Right lobe of liver (tissue), 6 donors: ENCODE results near the gene MAGI1. TPM values are rescaled to one million over a fixed set of nuclear protein-coding genes. Genes with fewer than 3 reads are reported as not detected.

Source experiments
- ATAC-seq, 4 donors: fragments of 200-7000 bp; cut with Tn5 transposase; one replicate each; pipeline ENCODE4 v1.9.1; 2020; ENCODE audit warnings: mild to moderate bottlenecking in 4 of 4, moderate library complexity in 4 of 4
- DNase-seq, 3 donors: peaks; one replicate each; pipeline ENCODE4 v3.0.0-alpha.2; 2020
- H3K27ac ChIP-seq, 3 donors: fragments of 200-600 bp; one replicate each; pipeline ENCODE4 v1.8.0; 2022
- H3K27me3 ChIP-seq, 2 donors: fragments of 200-600 bp; one replicate each; pipeline ENCODE4 v1.8.0; 2022
- H3K36me3 ChIP-seq, 4 donors: fragments of 200-600 bp; sonication (generic) in 1 of 4; one replicate each; pipeline versions ENCODE4 v1.5.1 to v1.8.0; 2017 to 2022; ENCODE audit warnings: control low read depth in 1 of 4
- H3K4me1 ChIP-seq, 4 donors: fragments of 200-600 bp; sonication (generic) in 1 of 4; one replicate each; pipeline versions ENCODE4 v1.5.1 to v1.8.0; 2017 to 2022; ENCODE audit warnings: control low read depth in 1 of 4
- H3K4me3 ChIP-seq, 3 donors: fragments of 200-600 bp; one replicate each; pipeline ENCODE4 v1.8.0; 2022
- H3K9me3 ChIP-seq, 4 donors: fragments of 200-600 bp; sonication (generic) in 1 of 4; one replicate each; pipeline versions ENCODE4 v1.5.1 to v1.8.0; 2017 to 2022; ENCODE audit warnings: control low read depth in 1 of 4
- POLR2A ChIP-seq: fragments of 450-650 bp; IDR thresholded peaks from one replicate; pipeline ENCODE4 v1.6.1; 2017; ENCODE audit warnings: antibody characterized with exemption, mild to moderate bottlenecking
- WGBS: methylation state at CpG from one replicate; pipeline ENCODE4 v1.1.6; 2018; ENCODE audit warnings: low coverage, low lambda C conversion rate; ENCODE audit not compliant: insufficient coverage; ENCODE audit errors: missing lambda C conversion rate; 5-methylcytosine and 5-hydroxymethylcytosine counted together
- intact Hi-C, 2 donors: fragments of 100-400 bp; cut with DNase I; formaldehyde crosslinking; loops; one replicate each; pipeline versions ENCODE4 v1.11.2 to v1.14.1; 2022
- total RNA-seq, 6 experiments: library from RNA; depleted of rRNA in 2 of 6; stranded (reverse); fragments of >200 nt in 2 of 6; fragmentation: NEBNext Ultra II Directional in 3 of 6; extraction: Animal tissue kit (Norgen Biotek cat#: 25700) in 3 of 6; gene quantifications; one replicate each; pipeline versions ENCODE4 v1.1.0 to v1.2.4, GENCODE V29; 2016 to 2023
- TF ChIP-seq, protein P1 (sequence below), 4 donors: fragments of 200-600 bp in 3 of 4; fragments of 450-650 bp in 1 of 4; IDR thresholded peaks; one replicate each; pipeline versions ENCODE4 v1.5.1 to v1.8.0; 2016 to 2022; ENCODE audit warnings: antibody characterized with exemption in 4 of 4, mild to moderate bottlenecking in 2 of 4
- donor health status: DM: no; HTN: yes; CAD: no.
- donor health status: DM: no; HTN: no; CAD: no.
- donor health status: DM: no; HTN: no; CAD: no.
- donor health status: DM: no; HTN: yes; CAD: no.
- donor health status: DM: no; HTN: yes; CAD: no.

The MAGI1 gene
- total RNA-seq, 6 experiments from 2014 or later = 22.6 to 37.7 (median 26.9) TPM

DNA sequence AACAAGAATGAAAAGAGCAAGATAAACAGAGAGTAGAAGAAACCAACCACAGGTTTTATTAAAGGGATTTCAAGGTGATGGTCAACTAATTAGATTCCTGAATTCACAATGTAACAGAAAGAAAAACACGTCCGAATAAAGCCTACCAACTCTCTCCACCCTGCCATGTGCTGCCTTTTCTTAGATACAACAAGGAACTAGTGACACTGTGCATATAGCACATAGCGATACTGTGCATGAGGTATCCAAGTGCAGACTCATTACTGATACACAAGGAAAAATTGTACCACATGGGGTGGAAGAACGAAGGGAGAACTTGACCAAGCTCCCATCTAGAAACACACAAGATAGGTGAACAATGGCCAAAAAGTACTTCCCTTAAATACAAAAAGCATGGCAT is 154.6 kb downstream of the MAGI1 start:
- H3K9me3 ChIP-seq = no peaks in the 10 kb centered on the region
- ATAC-seq (peak; percentile 19 to 43 (median 36)), DNase-seq (no peak)
- intact Hi-C loops = no loop called here
- H3K36me3 ChIP-seq = no peaks in the 10 kb centered on the region
- H3K27ac ChIP-seq = no peak overlapping the region
- WGBS = 64% methylated on average over 4 of the region's 4 CpGs
- H3K4me3 ChIP-seq = no peak overlapping the region
- peaks cover 0 to 14% (median 0%) of the 10 kb centered on the region in 4 donors for H3K4me1 ChIP-seq
- no peaks in the 10 kb centered on the region for H3K27me3 ChIP-seq
- no peak for TF ChIP-seq POLR2A
- TF ChIP-seq, protein P1, sequence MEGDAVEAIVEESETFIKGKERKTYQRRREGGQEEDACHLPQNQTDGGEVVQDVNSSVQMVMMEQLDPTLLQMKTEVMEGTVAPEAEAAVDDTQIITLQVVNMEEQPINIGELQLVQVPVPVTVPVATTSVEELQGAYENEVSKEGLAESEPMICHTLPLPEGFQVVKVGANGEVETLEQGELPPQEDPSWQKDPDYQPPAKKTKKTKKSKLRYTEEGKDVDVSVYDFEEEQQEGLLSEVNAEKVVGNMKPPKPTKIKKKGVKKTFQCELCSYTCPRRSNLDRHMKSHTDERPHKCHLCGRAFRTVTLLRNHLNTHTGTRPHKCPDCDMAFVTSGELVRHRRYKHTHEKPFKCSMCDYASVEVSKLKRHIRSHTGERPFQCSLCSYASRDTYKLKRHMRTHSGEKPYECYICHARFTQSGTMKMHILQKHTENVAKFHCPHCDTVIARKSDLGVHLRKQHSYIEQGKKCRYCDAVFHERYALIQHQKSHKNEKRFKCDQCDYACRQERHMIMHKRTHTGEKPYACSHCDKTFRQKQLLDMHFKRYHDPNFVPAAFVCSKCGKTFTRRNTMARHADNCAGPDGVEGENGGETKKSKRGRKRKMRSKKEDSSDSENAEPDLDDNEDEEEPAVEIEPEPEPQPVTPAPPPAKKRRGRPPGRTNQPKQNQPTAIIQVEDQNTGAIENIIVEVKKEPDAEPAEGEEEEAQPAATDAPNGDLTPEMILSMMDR (IDR thresholded peaks at IDR 0.05) = no peak

GRCh38 chr3:65883613-65884012 is 155.1 kb downstream of the MAGI1 start:
- H3K4me3 ChIP-seq = no peak overlapping the region
- no peak for DNase-seq
- no peak overlapping the region for H3K27ac ChIP-seq
- H3K4me1 ChIP-seq = peaks cover 0 to 14% (median 0%) of the 10 kb centered on the region in 4 donors
- 7% methylated on average over 3 of the region's 3 CpGs for WGBS
- intact Hi-C loops = no loop called here
- H3K9me3 ChIP-seq = no peaks in the 10 kb centered on the region
- H3K36me3 ChIP-seq = no peaks in the 10 kb centered on the region
- ATAC-seq = peak; percentile 72 to 91 (median 83)
- no peaks in the 10 kb centered on the region for H3K27me3 ChIP-seq
- TF ChIP-seq POLR2A = no peak
- TF ChIP-seq, protein P1 (IDR thresholded peaks at IDR 0.05) = no peak

- no peaks in the 10 kb centered on the region for H3K36me3 ChIP-seq
- H3K4me1 ChIP-seq = peaks cover 0 to 18% (median 2%) of the 10 kb centered on the region in 4 donors
- H3K4me3 ChIP-seq = no peak overlapping the region
- WGBS = 89% methylated on average over 4 of the region's 4 CpGs
- DNase-seq (no peak), ATAC-seq (no peak)
- H3K9me3 ChIP-seq = no peaks in the 10 kb centered on the region
- no peaks in the 10 kb centered on the region for H3K27me3 ChIP-seq
- no peak overlapping the region for H3K27ac ChIP-seq
- intact Hi-C loops = no loop called here
- no peak for TF ChIP-seq POLR2A
- TF ChIP-seq, protein P1 (IDR thresholded peaks at IDR 0.05) = no peak
Observed at GRCh38 chr3:65880350-65880749, 158.4 kb downstream of the MAGI1 start.

- no peaks in the 10 kb centered on the region for H3K27me3 ChIP-seq
- intact Hi-C loops = no loop called here
- H3K4me3 ChIP-seq = no peak overlapping the region
- no peak for DNase-seq
- no CpG with 5 or more reads among the region's 1 CpG for WGBS
- no peak for ATAC-seq
- H3K4me1 ChIP-seq = peaks cover 0 to 19% (median 5%) of the 10 kb centered on the region in 4 donors
- TF ChIP-seq, protein P1 (IDR thresholded peaks at IDR 0.05) = no peak
- no peak for TF ChIP-seq POLR2A
- no peak overlapping the region for H3K27ac ChIP-seq
- no peaks in the 10 kb centered on the region for H3K9me3 ChIP-seq
- H3K36me3 ChIP-seq = no peaks in the 10 kb centered on the region
Observed at GRCh38 chr3:65879372-65879771, 159.3 kb downstream of the MAGI1 start.

DNA sequence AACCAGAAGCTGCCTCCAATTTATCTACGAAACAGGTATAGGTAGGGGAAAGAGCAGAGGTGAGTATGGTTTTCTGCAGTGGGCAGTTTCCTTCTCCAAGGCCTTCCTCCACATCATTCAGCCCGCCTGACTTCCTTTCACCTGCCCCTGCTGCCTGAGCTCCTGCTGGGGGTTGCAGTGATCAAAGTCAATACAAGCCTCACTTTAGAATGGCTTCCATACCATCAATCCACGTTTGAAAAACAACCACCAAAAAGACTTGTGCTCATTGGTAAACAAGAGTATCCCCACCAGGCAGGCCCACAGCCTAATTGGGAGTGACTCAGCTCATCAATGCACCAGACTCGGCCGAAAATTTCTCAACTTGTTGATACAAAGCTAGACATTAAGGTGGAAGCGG is 159.9 kb downstream of the MAGI1 start:
- WGBS = 80% methylated on average over 6 of the region's 6 CpGs
- no peaks in the 10 kb centered on the region for H3K27me3 ChIP-seq
- H3K4me3 ChIP-seq = no peak overlapping the region
- DNase-seq (no peak), ATAC-seq (no peak)
- no peak overlapping the region for H3K27ac ChIP-seq
- no peaks in the 10 kb centered on the region for H3K9me3 ChIP-seq
- intact Hi-C loops = no loop called here
- H3K36me3 ChIP-seq = no peaks in the 10 kb centered on the region
- H3K4me1 ChIP-seq = peaks cover 0 to 14% (median 5%) of the 10 kb centered on the region in 4 donors
- no peak for TF ChIP-seq POLR2A
- TF ChIP-seq, protein P1 (IDR thresholded peaks at IDR 0.05) = no peak
